Measurements from ENCODE around the gene GRM7.
A peak's percentile ranks its signal among the peaks of the same experiment; 100 is the strongest.

GRM7 gene

DNA sequence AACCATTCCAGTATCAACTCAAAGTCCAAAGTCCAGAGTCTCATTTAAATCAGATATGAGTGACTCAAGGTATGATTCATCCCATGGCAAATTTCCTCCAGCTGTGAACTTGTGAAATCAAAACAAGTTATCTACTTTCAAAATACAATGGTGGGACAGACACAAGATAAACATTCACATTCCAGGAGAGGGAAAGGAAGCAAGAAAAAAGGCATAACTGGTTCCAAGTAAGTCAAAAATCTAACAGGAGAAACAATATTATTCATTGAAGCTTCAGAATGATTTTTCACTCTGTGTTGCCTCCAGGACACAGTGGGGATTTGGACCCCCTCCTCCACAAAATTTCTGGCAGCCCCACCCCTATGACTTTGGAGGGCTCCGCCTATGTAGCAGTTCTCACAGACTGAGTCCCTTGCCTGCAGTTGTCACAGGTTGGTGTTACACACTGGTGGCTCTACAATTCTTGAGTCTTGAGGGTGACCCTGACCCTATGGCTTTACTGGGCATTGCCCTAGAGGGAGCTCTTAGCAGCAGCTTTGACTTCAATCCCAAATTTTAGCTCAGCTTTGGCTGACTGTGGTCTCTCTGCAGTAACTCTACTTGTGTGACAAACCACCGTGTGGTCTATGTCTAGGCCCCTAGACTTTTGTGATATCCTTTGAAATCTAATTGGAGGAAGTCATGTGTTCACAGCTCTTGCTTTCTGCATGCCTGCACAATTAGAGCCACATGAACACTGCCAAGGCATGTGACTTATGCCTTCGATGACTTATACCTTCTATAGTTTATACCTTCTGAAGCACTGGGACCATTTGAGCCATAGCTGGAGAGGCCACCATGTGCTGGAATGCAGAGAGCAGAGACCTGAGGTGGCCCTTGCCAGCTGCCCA lies 644.2 kb downstream of the GRM7 start:
- Histone ChIP-seq H4K8ac (ENCODE audit: low read depth, low read length) (no peak overlapping the region), H4K12ac (ENCODE audit: low read depth, low read length) (no peak overlapping the region), H3K4me3 (ENCODE audit: low read depth, low read length) (no peak overlapping the region), H3K79me1 (ENCODE audit: low read length) (no peaks in the 10 kb centered on the region), H3K27ac (ENCODE audit: low read depth, low read length) (no peak overlapping the region), H2BK5ac (ENCODE audit: low read depth, low read length, poor library complexity) (no peak overlapping the region), H3K9ac (ENCODE audit: low read length) (no peak overlapping the region), H3K4ac (ENCODE audit: low read depth, low read length) (no peak overlapping the region), H3K79me2 (ENCODE audit: control insufficient read depth, insufficient read depth, low read length, poor library complexity) (no peaks in the 10 kb centered on the region), H3K14ac (ENCODE audit: low read length) (no peak overlapping the region), H3K23ac (ENCODE audit: low read length) (no peak overlapping the region), H2AFZ (ENCODE audit: insufficient read depth, low read length, poor library complexity) (no peak overlapping the region), H3K27me3 (ENCODE audit: insufficient read depth, low read length) (no peaks in the 10 kb centered on the region), H3K4me2 (ENCODE audit: low read length) (peak overlapping the region; percentile 27), H2BK12ac (ENCODE audit: low read length) (no peak overlapping the region), H2BK120ac (ENCODE audit: insufficient read depth, low read length, poor library complexity) (no peak overlapping the region), H2AK5ac (ENCODE audit: low read length) (no peak overlapping the region), H3K9me3 (ENCODE audit: insufficient read depth, low read depth, low read length) (no peaks in the 10 kb centered on the region), H3K18ac (ENCODE audit: low read length) (no peak overlapping the region), H3K36me3 (ENCODE audit: control insufficient read depth in 1 of 2, insufficient read depth in 2 of 2, low read length in 2 of 2) (no peaks in the 10 kb centered on the region), H3K4me1 (ENCODE audit: control insufficient read depth in 1 of 2, insufficient read depth in 2 of 2, low read length in 2 of 2) (no peaks in the 10 kb centered on the region), H4K91ac (ENCODE audit: low read depth, low read length) (no peak overlapping the region)
- DNase-seq, result peak; percentile 24 to 80
- WGBS (ENCODE audit: extremely low coverage, insufficient coverage, insufficient read length), result no CpG with 5 or more reads among the region's 3 CpGs

DNA sequence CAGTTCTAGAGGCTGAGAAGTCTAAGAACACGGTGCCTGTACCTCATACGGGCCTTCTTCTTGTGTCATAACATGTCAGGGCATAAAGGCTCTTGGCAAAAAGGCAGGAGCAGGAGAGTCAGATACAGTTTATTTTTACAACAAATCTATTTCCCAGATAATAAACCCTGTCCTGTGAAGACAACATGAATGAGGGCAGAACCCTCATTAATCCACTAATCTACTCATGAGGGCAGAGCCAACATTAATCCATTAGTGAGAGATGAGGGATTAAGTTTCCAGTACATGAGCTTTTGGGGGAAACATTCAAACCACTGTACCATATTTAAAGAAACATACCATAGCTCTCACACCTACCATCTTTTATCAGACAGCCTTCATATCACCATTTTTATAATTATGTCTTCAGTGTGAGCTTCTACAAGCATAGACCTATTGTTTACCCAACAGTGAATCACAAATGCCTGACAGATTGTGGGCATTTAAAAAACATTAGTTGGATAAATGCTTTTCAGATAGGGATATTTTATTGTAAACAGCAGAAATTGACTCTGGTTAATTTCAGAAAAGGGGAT lies 645.8 kb downstream of the GRM7 start:
- H3K4me3 ChIP-seq (ENCODE audit: low read depth, low read length), result no peak overlapping the region
- no peaks in the 10 kb centered on the region for H3K27me3 ChIP-seq (ENCODE audit: insufficient read depth, low read length)
- no peak overlapping the region for H2AK5ac ChIP-seq (ENCODE audit: low read length)
- no peak overlapping the region for H3K14ac ChIP-seq (ENCODE audit: low read length)
- H3K36me3 ChIP-seq (ENCODE audit: control insufficient read depth in 1 of 2, insufficient read depth in 2 of 2, low read length in 2 of 2), result no peaks in the 10 kb centered on the region
- no CpG with 5 or more reads among the region's 2 CpGs for WGBS (ENCODE audit: extremely low coverage, insufficient coverage, insufficient read length)
- no peaks in the 10 kb centered on the region for H3K79me2 ChIP-seq (ENCODE audit: control insufficient read depth, insufficient read depth, low read length, poor library complexity)
- H2BK5ac ChIP-seq (ENCODE audit: low read depth, low read length, poor library complexity), result no peak overlapping the region
- no peak overlapping the region for H3K23ac ChIP-seq (ENCODE audit: low read length)
- no peak overlapping the region for H3K4me2 ChIP-seq (ENCODE audit: low read length)
- H3K79me1 ChIP-seq (ENCODE audit: low read length), result no peaks in the 10 kb centered on the region
- no peaks in the 10 kb centered on the region for H3K9me3 ChIP-seq (ENCODE audit: insufficient read depth, low read depth, low read length)
- H2AFZ ChIP-seq (ENCODE audit: insufficient read depth, low read length, poor library complexity), result no peak overlapping the region
- no peak overlapping the region for H2BK120ac ChIP-seq (ENCODE audit: insufficient read depth, low read length, poor library complexity)
- H3K27ac ChIP-seq (ENCODE audit: low read depth, low read length), result no peak overlapping the region
- no peak overlapping the region for H4K91ac ChIP-seq (ENCODE audit: low read depth, low read length)
- H3K9ac ChIP-seq (ENCODE audit: low read length), result no peak overlapping the region
- H4K12ac ChIP-seq (ENCODE audit: low read depth, low read length), result no peak overlapping the region
- H3K4ac ChIP-seq (ENCODE audit: low read depth, low read length), result no peak overlapping the region
- H2BK12ac ChIP-seq (ENCODE audit: low read length), result no peak overlapping the region
- H3K4me1 ChIP-seq (ENCODE audit: control insufficient read depth in 1 of 2, insufficient read depth in 2 of 2, low read length in 2 of 2), result no peaks in the 10 kb centered on the region
- H3K18ac ChIP-seq (ENCODE audit: low read length), result no peak overlapping the region
- no peak for DNase-seq
- H4K8ac ChIP-seq (ENCODE audit: low read depth, low read length), result no peak overlapping the region

DNA sequence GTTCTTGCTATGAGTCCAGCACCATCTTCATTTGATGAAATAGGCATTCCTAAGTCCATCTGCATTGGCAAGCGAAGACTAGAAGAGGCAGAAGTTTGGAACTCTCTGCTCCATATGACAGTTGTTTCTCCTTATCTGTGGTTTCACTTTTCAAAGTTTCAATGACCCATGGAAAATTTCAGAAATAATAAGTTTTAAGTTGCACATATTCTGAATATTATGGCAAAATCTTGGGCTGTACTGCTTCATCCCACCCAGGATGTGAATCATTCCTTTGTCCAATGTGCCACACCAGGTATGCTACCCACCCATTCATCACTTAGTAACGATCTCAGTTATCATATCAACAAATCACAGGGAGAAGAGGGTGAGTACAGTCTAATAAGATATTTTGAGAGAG lies 647.9 kb downstream of the GRM7 start:
- no peak overlapping the region for H3K23ac ChIP-seq (ENCODE audit: low read length)
- H3K4me2 ChIP-seq (ENCODE audit: low read length), result no peak overlapping the region
- no peak overlapping the region for H3K14ac ChIP-seq (ENCODE audit: low read length)
- no peak overlapping the region for H4K91ac ChIP-seq (ENCODE audit: low read depth, low read length)
- H3K36me3 ChIP-seq (ENCODE audit: control insufficient read depth in 1 of 2, insufficient read depth in 2 of 2, low read length in 2 of 2), result no peaks in the 10 kb centered on the region
- H3K4me3 ChIP-seq (ENCODE audit: low read depth, low read length), result no peak overlapping the region
- H3K4me1 ChIP-seq (ENCODE audit: control insufficient read depth in 1 of 2, insufficient read depth in 2 of 2, low read length in 2 of 2), result no peaks in the 10 kb centered on the region
- no peak overlapping the region for H3K27ac ChIP-seq (ENCODE audit: low read depth, low read length)
- no peak overlapping the region for H4K12ac ChIP-seq (ENCODE audit: low read depth, low read length)
- H3K9ac ChIP-seq (ENCODE audit: low read length), result no peak overlapping the region
- H4K8ac ChIP-seq (ENCODE audit: low read depth, low read length), result no peak overlapping the region
- peak in 1 of 2 donors; percentile 50 for DNase-seq
- H2AK5ac ChIP-seq (ENCODE audit: low read length), result no peak overlapping the region
- no peaks in the 10 kb centered on the region for H3K79me1 ChIP-seq (ENCODE audit: low read length)
- no peak overlapping the region for H2AFZ ChIP-seq (ENCODE audit: insufficient read depth, low read length, poor library complexity)
- no peak overlapping the region for H3K18ac ChIP-seq (ENCODE audit: low read length)
- H2BK5ac ChIP-seq (ENCODE audit: low read depth, low read length, poor library complexity), result no peak overlapping the region
- H3K9me3 ChIP-seq (ENCODE audit: insufficient read depth, low read depth, low read length), result no peaks in the 10 kb centered on the region
- no peak overlapping the region for H2BK12ac ChIP-seq (ENCODE audit: low read length)
- no peaks in the 10 kb centered on the region for H3K79me2 ChIP-seq (ENCODE audit: control insufficient read depth, insufficient read depth, low read length, poor library complexity)
- H3K27me3 ChIP-seq (ENCODE audit: insufficient read depth, low read length), result no peaks in the 10 kb centered on the region
- H3K4ac ChIP-seq (ENCODE audit: low read depth, low read length), result no peak overlapping the region
- WGBS (ENCODE audit: extremely low coverage, insufficient coverage, insufficient read length), result no CpG with 5 or more reads among the region's 2 CpGs
- no peak overlapping the region for H2BK120ac ChIP-seq (ENCODE audit: insufficient read depth, low read length, poor library complexity)

GRCh38 chr3:7512048-7512447 lies 651.1 kb downstream of the GRM7 start:
- H3K4ac ChIP-seq (ENCODE audit: low read depth, low read length), result no peak overlapping the region
- H2BK5ac ChIP-seq (ENCODE audit: low read depth, low read length, poor library complexity), result no peak overlapping the region
- no peak overlapping the region for H2AFZ ChIP-seq (ENCODE audit: insufficient read depth, low read length, poor library complexity)
- no peaks in the 10 kb centered on the region for H3K9me3 ChIP-seq (ENCODE audit: insufficient read depth, low read depth, low read length)
- H2BK12ac ChIP-seq (ENCODE audit: low read length), result no peak overlapping the region
- no peak overlapping the region for H2AK5ac ChIP-seq (ENCODE audit: low read length)
- WGBS (ENCODE audit: extremely low coverage, insufficient coverage, insufficient read length), result no CpG with 5 or more reads among the region's 1 CpG
- no peak overlapping the region for H2BK120ac ChIP-seq (ENCODE audit: insufficient read depth, low read length, poor library complexity)
- no peak overlapping the region for H3K27ac ChIP-seq (ENCODE audit: low read depth, low read length)
- H4K91ac ChIP-seq (ENCODE audit: low read depth, low read length), result no peak overlapping the region
- H3K14ac ChIP-seq (ENCODE audit: low read length), result no peak overlapping the region
- no peaks in the 10 kb centered on the region for H3K36me3 ChIP-seq (ENCODE audit: control insufficient read depth in 1 of 2, insufficient read depth in 2 of 2, low read length in 2 of 2)
- H3K9ac ChIP-seq (ENCODE audit: low read length), result no peak overlapping the region
- no peaks in the 10 kb centered on the region for H3K79me1 ChIP-seq (ENCODE audit: low read length)
- no peak for DNase-seq
- no peak overlapping the region for H4K8ac ChIP-seq (ENCODE audit: low read depth, low read length)
- no peak overlapping the region for H3K18ac ChIP-seq (ENCODE audit: low read length)
- H3K23ac ChIP-seq (ENCODE audit: low read length), result no peak overlapping the region
- no peaks in the 10 kb centered on the region for H3K27me3 ChIP-seq (ENCODE audit: insufficient read depth, low read length)
- H3K4me2 ChIP-seq (ENCODE audit: low read length), result no peak overlapping the region
- no peaks in the 10 kb centered on the region for H3K79me2 ChIP-seq (ENCODE audit: control insufficient read depth, insufficient read depth, low read length, poor library complexity)
- H4K12ac ChIP-seq (ENCODE audit: low read depth, low read length), result no peak overlapping the region
- H3K4me1 ChIP-seq (ENCODE audit: control insufficient read depth in 1 of 2, insufficient read depth in 2 of 2, low read length in 2 of 2), result no peaks in the 10 kb centered on the region
- H3K4me3 ChIP-seq (ENCODE audit: low read depth, low read length), result no peak overlapping the region
